GM18505 (cell line): ENCODE results near the gene NCAM1.
"Not testable (repeated sequence)": the region's sequence is repeated elsewhere in the genome, so short reads cannot be mapped to it uniquely, and the experiment has no call there.

Experiments
- ATAC-seq: cut with Tn5 transposase; IDR thresholded peaks from one replicate; pipeline ENCODE4 v1.9.1; 2021; ENCODE audit not compliant: unreplicated experiment
- POLR2A ChIP-seq: IDR thresholded peaks from 4 replicates; pipeline ENCODE4 v1.6.1; 2011; ENCODE audit warnings: borderline replicate concordance; ENCODE audit not compliant: insufficient read depth, insufficient read length; ENCODE audit errors: extremely low read depth

Gene NCAM1

DNA sequence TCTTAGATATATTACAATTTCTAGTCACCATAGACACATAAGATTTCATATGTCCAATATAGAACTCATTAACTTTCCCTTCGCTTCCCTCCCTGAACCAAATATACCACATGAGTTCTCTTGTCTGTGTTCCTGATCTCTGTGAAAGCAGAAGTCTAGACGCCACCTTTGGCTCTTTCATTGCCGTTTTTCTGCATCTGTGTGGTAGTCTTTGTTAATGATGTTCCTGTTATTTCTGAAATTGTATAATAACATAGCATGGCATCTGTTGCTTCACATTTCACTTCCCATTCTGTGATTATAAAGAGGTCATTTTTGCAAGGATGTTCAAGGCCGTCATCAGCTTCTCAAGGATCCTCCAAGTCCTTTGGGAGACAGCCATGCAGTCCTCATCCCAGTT, 58.5 kb downstream of the NCAM1 start:
- TF ChIP-seq POLR2A, result no peak
- no peak for ATAC-seq

DNA sequence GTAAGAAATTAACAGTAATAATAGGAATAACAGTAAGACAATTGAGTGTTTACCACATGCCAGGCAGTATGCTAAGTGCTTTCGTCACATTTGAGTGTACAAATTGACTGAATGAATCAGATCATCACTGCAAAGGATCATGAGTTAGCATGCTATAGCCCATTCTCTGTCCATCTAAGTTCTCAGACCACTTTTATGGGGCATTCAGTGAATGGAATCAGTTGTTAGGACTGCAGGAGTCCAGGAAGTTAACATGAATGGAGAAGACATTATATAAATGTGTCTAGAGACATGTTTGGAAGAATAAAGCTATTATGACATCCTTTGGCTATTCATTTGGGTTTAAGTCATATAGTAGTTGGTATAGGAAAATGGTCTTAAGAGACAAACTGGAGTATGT, 59.9 kb downstream of the NCAM1 start:
- ATAC-seq, result no peak
- TF ChIP-seq POLR2A, result no peak

GRCh38 chr11:113022262-113022661, 61.0 kb downstream of the NCAM1 start:
- ATAC-seq, result no peak
- no peak for TF ChIP-seq POLR2A

DNA sequence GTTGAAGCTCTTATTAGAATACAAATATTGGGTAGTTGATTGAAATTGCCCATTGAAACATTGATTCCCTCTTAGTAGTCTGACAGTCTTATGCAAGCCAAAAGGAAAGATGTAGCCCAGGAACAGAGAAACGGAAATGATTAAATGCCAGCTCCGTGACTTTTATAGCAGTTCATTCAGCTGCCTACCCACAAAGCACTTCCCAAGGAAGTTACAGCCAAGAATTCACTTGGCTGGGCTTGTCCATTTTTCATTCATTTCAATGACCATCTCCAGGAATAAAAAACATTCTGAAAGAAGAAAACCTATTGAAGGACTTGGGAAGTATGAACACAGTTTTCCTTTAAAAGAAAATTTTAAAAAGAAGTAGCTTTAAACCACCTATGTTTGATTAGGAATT, 62.0 kb downstream of the NCAM1 start:
- no peak for TF ChIP-seq POLR2A
- no peak for ATAC-seq

DNA sequence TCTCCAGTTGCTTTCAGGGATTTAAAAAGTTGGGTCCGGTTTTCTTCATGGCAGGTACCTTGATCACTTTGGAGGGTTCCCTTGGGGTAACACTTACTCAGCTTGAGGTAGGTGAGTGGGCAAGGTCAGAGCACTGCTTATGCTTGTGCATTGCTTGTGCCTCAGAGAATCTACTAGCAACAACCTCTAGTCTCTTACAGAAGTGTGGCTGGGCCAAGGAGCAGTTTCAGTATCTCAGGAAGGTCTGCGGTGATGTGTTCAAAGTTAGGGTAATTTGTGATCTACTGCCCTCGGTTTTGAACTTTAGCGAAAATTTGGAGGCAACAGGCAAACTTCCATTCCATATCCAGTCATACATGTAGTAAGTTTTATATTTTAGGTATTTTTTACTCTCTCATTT, 62.8 kb downstream of the NCAM1 start:
- no peak for TF ChIP-seq POLR2A
- ATAC-seq, result no peak

- no peak for TF ChIP-seq POLR2A
- ATAC-seq, result no peak
Observed at GRCh38 chr11:113026778-113027177, 65.6 kb downstream of the NCAM1 start.

DNA sequence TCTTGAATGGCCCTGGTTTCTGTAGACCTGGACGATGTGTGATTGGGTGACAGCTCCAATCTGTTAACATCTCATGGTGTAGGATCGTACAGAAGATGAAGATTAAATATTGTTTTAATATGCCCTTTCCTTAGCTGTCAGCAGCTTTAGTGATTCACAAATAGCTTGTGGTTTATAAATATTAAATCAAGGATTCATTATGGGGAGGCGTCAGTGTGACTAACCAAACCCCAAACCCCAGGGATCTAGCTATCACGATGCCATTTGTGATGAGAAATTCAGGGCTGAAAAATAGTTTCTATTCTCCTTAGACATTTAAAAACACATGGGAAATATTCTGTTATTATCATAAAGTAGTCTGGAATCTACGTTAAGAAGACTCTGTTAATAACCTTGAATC, 73.4 kb downstream of the NCAM1 start:
- ATAC-seq, result no peak
- no peak for TF ChIP-seq POLR2A

DNA sequence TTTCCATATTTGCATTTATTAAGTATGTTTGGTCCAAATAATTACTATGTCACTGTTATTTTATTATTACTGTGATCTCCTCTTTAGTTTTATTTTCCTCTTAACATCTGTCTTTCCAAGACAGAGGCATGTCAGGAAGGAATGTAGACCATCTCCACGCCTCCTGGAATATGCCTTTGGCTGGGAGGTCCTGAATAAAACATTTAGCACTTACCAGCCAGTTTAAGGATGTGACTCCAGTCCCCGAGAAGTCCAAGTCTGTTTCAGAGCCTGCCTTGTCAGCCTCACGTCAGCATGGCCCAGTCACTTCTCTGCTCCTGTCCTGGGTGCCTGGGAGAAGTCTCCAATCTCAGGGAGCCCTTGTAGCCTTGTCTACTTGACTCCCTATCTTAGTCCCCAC, 74.5 kb downstream of the NCAM1 start:
- TF ChIP-seq POLR2A, result no peak
- ATAC-seq, result no peak

DNA sequence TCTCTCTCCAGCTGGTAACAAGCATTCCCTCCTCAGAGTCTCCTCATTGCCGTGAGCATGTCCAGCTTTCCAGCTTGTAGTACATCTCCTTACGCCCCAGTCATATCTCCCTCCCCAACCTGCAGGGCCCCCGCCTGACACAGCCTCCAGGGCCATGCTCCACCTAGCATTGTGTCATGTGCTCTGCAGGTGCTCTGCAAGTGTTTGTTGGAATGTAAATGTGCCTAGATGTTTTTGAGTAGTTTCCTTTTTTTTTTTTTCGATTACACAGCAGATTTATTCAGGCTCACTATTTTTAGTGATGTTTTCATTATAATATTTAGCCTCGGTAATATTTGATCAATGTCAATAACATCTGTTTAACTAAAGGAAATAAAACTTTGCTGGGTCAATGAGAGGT, 82.5 kb downstream of the NCAM1 start:
- TF ChIP-seq POLR2A, result no peak
- no peak for ATAC-seq

GRCh38 chr11:113045146-113045545, 83.9 kb downstream of the NCAM1 start:
- no peak for ATAC-seq
- TF ChIP-seq POLR2A, result no peak

- ATAC-seq, result no peak
- TF ChIP-seq POLR2A, result no peak
Observed at GRCh38 chr11:113046866-113047265, 85.6 kb downstream of the NCAM1 start.

DNA sequence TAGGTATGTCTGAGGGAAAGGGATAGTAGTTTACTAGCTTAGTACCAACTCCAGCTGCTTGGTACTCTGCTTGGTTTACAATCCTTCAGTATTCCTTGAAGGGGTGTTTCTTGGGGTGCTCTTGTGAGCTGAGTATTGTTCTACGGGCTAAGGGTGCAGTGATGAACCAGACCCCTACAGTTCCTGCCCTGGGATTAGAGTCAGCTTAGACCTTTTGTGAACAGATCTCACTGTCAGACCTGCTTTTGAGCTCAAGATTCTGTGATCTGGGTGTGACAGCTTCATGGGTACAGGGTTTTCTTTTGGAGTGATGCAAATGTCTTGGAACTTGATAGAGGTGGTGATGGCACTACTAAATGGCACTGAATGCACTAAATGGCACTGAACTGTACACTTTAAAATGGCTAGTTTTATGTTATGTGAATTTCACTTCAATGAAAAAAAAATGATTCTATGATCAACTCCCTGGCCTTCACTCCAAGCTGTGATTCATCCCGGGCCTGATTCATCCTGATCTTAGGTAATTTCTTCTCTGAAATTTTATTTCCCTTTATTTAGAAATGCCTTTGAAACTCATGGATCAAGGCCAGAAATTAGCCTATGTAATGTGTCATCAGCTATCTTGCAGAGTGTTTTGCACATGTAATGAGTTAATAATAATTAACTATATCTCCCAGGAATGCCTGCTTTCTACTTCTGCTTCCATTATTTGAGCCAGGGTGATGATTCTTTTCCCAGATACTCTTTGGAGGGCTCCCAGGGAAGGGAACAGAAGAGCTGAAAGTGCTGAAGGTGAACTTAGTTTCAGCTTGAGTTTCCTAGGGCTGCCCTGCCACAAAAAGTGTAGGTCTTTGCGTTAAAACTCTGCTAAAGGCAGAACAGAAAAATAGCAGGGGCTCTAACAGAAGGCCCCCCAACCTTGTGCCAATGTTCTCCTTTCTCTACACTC, 87.9 kb downstream of the NCAM1 start:
- ATAC-seq, result no peak
- no peak for TF ChIP-seq POLR2A

- not testable (repeated sequence) for ATAC-seq
Observed at GRCh38 chr11:113053042-113053441, 91.8 kb downstream of the NCAM1 start.

DNA sequence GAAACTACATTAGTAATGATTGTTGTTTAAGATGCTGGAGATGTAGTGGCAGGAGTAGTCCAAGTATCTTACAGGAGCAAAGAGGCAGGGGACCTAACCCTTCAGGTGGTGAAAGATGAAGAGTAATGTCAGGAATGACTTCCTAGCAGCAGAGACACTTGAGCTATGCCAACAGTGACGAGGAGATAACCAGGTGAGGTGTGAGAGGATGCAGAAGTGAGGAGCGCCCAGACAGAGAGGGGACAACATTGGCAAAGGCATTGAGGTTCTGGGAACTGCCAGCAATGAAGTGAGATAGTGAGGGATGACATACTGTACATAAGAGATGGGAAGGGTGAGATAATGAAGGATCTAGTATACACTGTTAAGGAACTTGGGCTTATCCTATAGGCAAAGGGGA, 95.8 kb downstream of the NCAM1 start:
- no peak for TF ChIP-seq POLR2A
- no peak for ATAC-seq

DNA sequence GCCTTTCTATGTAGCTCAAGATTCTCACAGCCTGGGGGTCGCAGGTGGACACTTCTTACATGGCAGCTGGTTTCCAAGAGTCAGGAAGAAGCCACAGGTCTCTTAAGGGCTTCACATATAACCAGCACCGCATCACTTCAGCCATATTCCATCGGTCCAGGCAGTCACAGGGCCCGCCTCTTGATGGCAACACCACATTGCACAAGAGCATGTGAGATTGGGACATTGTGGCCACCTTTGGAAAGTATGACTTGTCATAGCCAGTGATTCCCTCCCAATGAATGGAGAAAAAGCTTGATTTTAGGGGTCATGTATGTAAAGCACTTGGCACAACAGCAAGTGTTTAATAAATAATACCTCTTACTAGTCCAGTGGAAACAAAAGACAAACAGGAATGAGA, 98.3 kb downstream of the NCAM1 start:
- ATAC-seq, result no peak
- no peak for TF ChIP-seq POLR2A

GRCh38 chr11:113065330-113065729, 104.1 kb downstream of the NCAM1 start:
- no peak for TF ChIP-seq POLR2A
- no peak for ATAC-seq
